ENCODE measurements around the gene CWC15. TPM values are rescaled to one million over a fixed set of nuclear protein-coding genes. Genes with fewer than 3 reads are reported as not detected.

CWC15 gene
- total RNA-seq, 1 donor from 2014 or later, result 30.0 TPM

DNA sequence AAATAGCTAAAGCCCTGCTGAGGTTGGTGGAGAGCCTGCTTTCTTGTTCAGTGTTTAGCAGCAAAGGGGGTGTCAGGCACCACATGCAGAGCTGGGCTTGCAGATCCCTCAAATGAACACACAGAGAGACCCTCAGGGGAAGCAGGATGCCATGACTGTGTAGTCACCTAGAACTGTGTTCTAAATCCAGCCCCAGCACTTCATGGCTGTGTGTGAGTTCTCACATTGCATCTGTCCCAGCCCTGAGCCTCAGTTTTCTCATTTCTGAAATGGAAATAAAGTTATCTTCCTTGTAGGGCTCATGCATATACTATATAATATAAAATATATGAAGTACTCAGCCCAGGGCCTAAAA lies 47.1 kb downstream of the CWC15 start:
- FAIRE-seq (no peak), DNase-seq (ENCODE audit: low read depth) (no peak)
- Histone ChIP-seq H3K36me3 (ENCODE audit: control insufficient read depth, insufficient read depth, low read length) (no peaks in the 10 kb centered on the region), H3K4me3 (ENCODE audit: low read depth, low read length) (no peak overlapping the region), H3K27me3 (ENCODE audit: control insufficient read depth, insufficient read depth, low read length) (no peaks in the 10 kb centered on the region)
- TF ChIP-seq, protein P1, sequence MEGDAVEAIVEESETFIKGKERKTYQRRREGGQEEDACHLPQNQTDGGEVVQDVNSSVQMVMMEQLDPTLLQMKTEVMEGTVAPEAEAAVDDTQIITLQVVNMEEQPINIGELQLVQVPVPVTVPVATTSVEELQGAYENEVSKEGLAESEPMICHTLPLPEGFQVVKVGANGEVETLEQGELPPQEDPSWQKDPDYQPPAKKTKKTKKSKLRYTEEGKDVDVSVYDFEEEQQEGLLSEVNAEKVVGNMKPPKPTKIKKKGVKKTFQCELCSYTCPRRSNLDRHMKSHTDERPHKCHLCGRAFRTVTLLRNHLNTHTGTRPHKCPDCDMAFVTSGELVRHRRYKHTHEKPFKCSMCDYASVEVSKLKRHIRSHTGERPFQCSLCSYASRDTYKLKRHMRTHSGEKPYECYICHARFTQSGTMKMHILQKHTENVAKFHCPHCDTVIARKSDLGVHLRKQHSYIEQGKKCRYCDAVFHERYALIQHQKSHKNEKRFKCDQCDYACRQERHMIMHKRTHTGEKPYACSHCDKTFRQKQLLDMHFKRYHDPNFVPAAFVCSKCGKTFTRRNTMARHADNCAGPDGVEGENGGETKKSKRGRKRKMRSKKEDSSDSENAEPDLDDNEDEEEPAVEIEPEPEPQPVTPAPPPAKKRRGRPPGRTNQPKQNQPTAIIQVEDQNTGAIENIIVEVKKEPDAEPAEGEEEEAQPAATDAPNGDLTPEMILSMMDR (IDR thresholded peaks at IDR 0.05; ENCODE audit: insufficient read depth, low read length, severe bottlenecking), result no peak

DNA sequence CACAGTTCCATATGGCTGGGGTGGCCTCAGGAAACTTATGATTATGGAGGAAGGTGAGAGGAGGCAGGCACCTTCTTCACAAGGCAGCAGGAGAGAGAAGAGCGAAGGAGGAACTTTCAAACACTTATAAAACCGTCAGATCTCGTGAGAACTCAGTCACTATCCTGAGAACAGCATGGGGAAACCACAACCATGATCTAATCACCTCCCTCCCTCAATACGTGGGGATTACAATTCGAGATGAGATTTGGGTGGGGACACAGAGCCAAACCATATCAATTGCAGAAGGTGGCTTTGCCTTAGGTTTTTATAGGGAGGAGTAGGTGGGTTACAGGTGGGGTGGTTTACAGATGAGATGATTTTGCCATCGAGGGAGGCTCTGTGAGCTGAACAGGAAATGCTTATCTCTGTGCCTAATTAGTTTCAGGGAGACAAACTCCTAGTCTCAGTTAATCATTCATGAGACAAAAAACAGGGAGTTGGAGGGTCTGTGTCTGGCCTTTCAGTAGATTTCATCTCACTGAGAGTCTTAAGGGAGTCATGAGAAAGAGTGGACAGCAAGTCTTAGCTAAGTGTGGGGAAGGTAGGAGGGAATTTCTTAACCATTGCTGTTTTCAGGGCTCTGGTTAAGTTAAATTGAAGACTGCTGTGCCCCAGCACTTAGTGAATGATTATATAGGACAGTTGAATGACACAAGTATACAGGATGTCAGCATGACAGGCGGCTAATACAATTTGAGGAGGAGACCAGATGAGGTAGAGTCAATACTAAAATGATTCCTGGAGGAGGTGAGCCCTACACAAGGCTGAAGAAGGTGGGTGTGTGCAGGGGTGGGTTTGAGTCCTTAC lies 47.7 kb downstream of the CWC15 start:
- Histone ChIP-seq H3K36me3 (ENCODE audit: control insufficient read depth, insufficient read depth, low read length) (no peaks in the 10 kb centered on the region), H3K4me3 (ENCODE audit: low read depth, low read length) (no peak overlapping the region), H3K27me3 (ENCODE audit: control insufficient read depth, insufficient read depth, low read length) (no peaks in the 10 kb centered on the region)
- TF ChIP-seq, protein P1 (IDR thresholded peaks at IDR 0.05; ENCODE audit: insufficient read depth, low read length, severe bottlenecking), result no peak
- no peak for FAIRE-seq
- no peak for DNase-seq (ENCODE audit: low read depth)

DNA sequence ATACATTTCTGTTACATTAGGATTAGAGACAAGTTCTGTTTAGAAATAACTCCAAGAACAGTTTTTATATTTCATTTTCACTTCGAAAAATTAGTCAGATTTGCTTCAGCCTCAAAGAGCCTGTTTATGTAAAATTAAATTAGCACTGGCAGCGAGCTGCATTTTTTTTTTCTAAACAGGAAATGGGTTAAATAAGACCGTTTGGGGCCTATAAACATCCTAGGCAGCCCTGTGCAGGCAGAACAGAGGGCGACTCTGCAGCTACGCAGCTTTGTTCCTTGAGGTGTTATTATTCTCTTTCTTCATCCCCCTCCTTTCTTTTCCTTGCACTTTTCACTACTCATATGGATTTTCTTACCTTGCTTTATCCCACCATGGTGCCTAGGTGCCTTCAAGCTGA lies 48.7 kb downstream of the CWC15 start:
- no peaks in the 10 kb centered on the region for H3K36me3 ChIP-seq (ENCODE audit: control insufficient read depth, insufficient read depth, low read length)
- FAIRE-seq (no peak), DNase-seq (ENCODE audit: low read depth) (no peak)
- no peak overlapping the region for H3K4me3 ChIP-seq (ENCODE audit: low read depth, low read length)
- no peaks in the 10 kb centered on the region for H3K27me3 ChIP-seq (ENCODE audit: control insufficient read depth, insufficient read depth, low read length)
- TF ChIP-seq, protein P1 (IDR thresholded peaks at IDR 0.05; ENCODE audit: insufficient read depth, low read length, severe bottlenecking), result no peak

DNA sequence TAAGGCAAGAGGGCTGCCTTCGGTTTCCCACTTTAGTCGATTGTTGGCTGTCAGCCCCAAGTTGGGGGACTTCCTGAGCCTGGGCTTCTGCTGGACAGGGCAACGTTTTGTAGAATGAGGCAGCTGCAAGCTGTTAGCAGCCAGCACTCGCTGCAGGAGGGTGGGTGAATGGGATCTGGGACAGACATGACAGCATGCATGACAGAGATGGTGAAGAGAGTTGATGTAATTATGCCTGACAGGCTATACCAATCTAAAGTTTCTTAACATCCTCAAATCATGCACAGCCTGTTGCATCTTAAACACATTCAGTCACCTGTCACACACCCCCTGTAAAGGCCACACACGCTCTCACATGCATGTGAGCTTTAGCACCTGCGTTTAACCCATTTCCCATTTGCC lies 49.2 kb downstream of the CWC15 start:
- TF ChIP-seq, protein P1 (IDR thresholded peaks at IDR 0.05; ENCODE audit: insufficient read depth, low read length, severe bottlenecking), result no peak
- no peaks in the 10 kb centered on the region for H3K27me3 ChIP-seq (ENCODE audit: control insufficient read depth, insufficient read depth, low read length)
- DNase-seq (ENCODE audit: low read depth) (no peak), FAIRE-seq (no peak)
- no peak overlapping the region for H3K4me3 ChIP-seq (ENCODE audit: low read depth, low read length)
- no peaks in the 10 kb centered on the region for H3K36me3 ChIP-seq (ENCODE audit: control insufficient read depth, insufficient read depth, low read length)

DNA sequence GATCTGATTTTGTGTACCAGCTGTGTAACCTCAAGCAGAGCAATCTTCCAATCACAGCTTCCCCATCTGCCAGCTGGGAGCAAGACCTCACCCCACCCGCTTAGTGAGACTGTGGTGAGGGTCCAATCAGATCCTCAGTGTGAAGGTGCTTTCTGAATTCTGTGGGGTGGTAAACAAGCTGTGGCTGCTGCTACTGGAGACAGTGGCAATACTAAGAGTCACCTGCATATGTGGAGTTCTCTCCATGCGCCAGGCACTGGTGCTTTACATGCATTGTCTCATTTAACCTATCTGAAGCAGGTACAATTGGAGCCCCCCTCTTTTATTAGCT lies 50.4 kb downstream of the CWC15 start:
- DNase-seq (ENCODE audit: low read depth) (no peak), FAIRE-seq (peak; percentile 43)
- Histone ChIP-seq H3K4me3 (ENCODE audit: low read depth, low read length) (no peak overlapping the region), H3K27me3 (ENCODE audit: control insufficient read depth, insufficient read depth, low read length) (no peaks in the 10 kb centered on the region), H3K36me3 (ENCODE audit: control insufficient read depth, insufficient read depth, low read length) (no peaks in the 10 kb centered on the region)
- TF ChIP-seq, protein P1 (IDR thresholded peaks at IDR 0.05; ENCODE audit: insufficient read depth, low read length, severe bottlenecking), result no peak

Measured in bronchial epithelial cell (primary cell).